GM12878 (cell line): ENCODE data around the gene CDH4. TPM values are rescaled to one million over a fixed set of nuclear protein-coding genes. Genes with fewer than 3 reads are reported as not detected.

Source experiments
- ATAC-seq: fragments of 200-7000 bp; cut with Tn5 transposase; 3 replicates; pipeline ENCODE4 v1.9.1; 2020; ENCODE audit warnings: mild to moderate bottlenecking, moderate library complexity
- BruUV-seq: library from RNA; stranded (reverse); fragments of 400-500 nt; replicated peaks from 2 replicates; lab custom pipeline; 2021; lab: Mats Ljungman, UMichigan
- CTCF ChIA-PET: fragments of 300-600 bp; sonication (Branson Sonifier 250); formaldehyde crosslinking; extraction: SDS; loops from one replicate; lab custom pipeline; 2021; ENCODE audit warnings: inconsistent platforms; lab: Yijun Ruan, JAX
- POLR2A ChIA-PET: fragments of 350-600 bp; formaldehyde crosslinking; extraction: SDS; loops from one replicate; lab custom pipeline; 2021; ENCODE audit warnings: inconsistent platforms; lab: Charles Lee
- RAD21 ChIA-PET: fragments of 300-600 bp; sonication (Branson Sonifier 250); formaldehyde crosslinking; loops from one replicate; lab custom pipeline; 2023; ENCODE audit warnings: antibody characterized with exemption; ENCODE audit not compliant: unreplicated experiment; lab: Charles Lee
- SMC1A ChIA-PET: fragments of 300-600 bp; sonication (Branson Sonifier 250); formaldehyde crosslinking; loops from one replicate; lab custom pipeline; 2023; ENCODE audit not compliant: unreplicated experiment, uncharacterized antibody; lab: Charles Lee
- DNase-seq: peaks from one replicate; pipeline ENCODE4 v3.0.0-alpha.2; 2011; ENCODE audit warnings: low read depth, low spot score
- FAIRE-seq: peaks from 3 replicates; lab custom pipeline; 2011; peaks lifted over from hg19 to GRCh38; lab: Jason Lieb, UNC
- H2AFZ ChIP-seq: 2 replicates; pipeline ENCODE4 v1.6.0; 2011; ENCODE audit warnings: low read depth, low read length, control low read depth; ENCODE audit not compliant: control insufficient read depth
- H3K27ac ChIP-seq: 2 replicates; pipeline ENCODE4 v1.5.1; 2011; ENCODE audit warnings: control low read depth; ENCODE audit not compliant: control insufficient read depth, insufficient read depth
- H3K27me3 ChIP-seq, 2 experiments: replicated peaks in 1 of 2; 2 replicates each; pipeline versions ENCODE4 v1.6.0 to v1.6.1; 2011; ENCODE audit warnings: low read length in 1 of 2; ENCODE audit not compliant: control insufficient read depth in 2 of 2, insufficient read depth in 2 of 2
- H3K36me3 ChIP-seq, 2 experiments: 2 replicates each; pipeline ENCODE4 v1.5.1; 2011; ENCODE audit warnings: low read length in 1 of 2; ENCODE audit not compliant: control insufficient read depth in 2 of 2, insufficient read depth in 2 of 2
- H3K4me1 ChIP-seq: 2 replicates; pipeline ENCODE4 v1.6.1; 2011; ENCODE audit warnings: mild to moderate bottlenecking, low read length, moderate library complexity, mixed read lengths; ENCODE audit not compliant: control insufficient read depth, insufficient read depth
- H3K4me2 ChIP-seq: 2 replicates; pipeline ENCODE4 v1.6.0; 2011; ENCODE audit warnings: control low read depth; ENCODE audit not compliant: control insufficient read depth, insufficient read depth
- H3K4me3 ChIP-seq: fragments of 200-600 bp; sonication (generic); 2 replicates; pipeline ENCODE4 v1.5.1; 2016
- H3K79me2 ChIP-seq: 2 replicates; pipeline ENCODE4 v1.6.0; 2011; ENCODE audit warnings: low read length; ENCODE audit not compliant: control insufficient read depth, insufficient read depth
- H3K9ac ChIP-seq: 2 replicates; pipeline ENCODE4 v1.8.0; 2011; ENCODE audit warnings: low read length, control low read depth, mixed read lengths; ENCODE audit not compliant: control insufficient read depth, insufficient read depth
- H3K9me3 ChIP-seq: replicated peaks from 3 replicates; pipeline ENCODE4 v1.5.1; 2011; ENCODE audit warnings: mild to moderate bottlenecking, low read length; ENCODE audit not compliant: control insufficient read depth, insufficient read depth
- H4K20me1 ChIP-seq: 2 replicates; pipeline ENCODE4 v1.6.0; 2011; ENCODE audit not compliant: control insufficient read depth, insufficient read depth
- CBX5 ChIP-seq: sonication (generic); IDR thresholded peaks from 2 replicates; pipeline ENCODE4 v1.6.1; 2016; ENCODE audit warnings: low read depth, moderate library complexity, mild to moderate bottlenecking, inconsistent platforms
- E2F8 ChIP-seq: fragments of 450-650 bp; IDR thresholded peaks from 2 replicates; pipeline ENCODE4 v1.6.1; 2018; ENCODE audit warnings: mild to moderate bottlenecking, low read depth, moderate library complexity; ENCODE audit not compliant: partially characterized antibody
- KAT2A ChIP-seq: conservative IDR thresholded peaks from 2 replicates; pipeline ENCODE4 v1.6.1; 2011; ENCODE audit warnings: low read depth, low read length; ENCODE audit not compliant: control insufficient read depth
- LARP7 ChIP-seq: fragments of 450-650 bp; IDR thresholded peaks from 2 replicates; pipeline ENCODE4 v1.6.1; 2017; ENCODE audit warnings: mild to moderate bottlenecking
- POU2F2 ChIP-seq: IDR thresholded peaks from 3 replicates; pipeline ENCODE4 v1.6.1; 2011; ENCODE audit warnings: low read depth, mild to moderate bottlenecking, low read length, borderline replicate concordance
- RBBP5 ChIP-seq: fragments of 200-600 bp; sonication (generic); conservative IDR thresholded peaks from 2 replicates; pipeline ENCODE4 v1.6.1; 2016
- RELB ChIP-seq: fragments of 450-650 bp; IDR thresholded peaks from 2 replicates; pipeline ENCODE4 v1.6.1; 2017; ENCODE audit warnings: low read depth, mild to moderate bottlenecking, moderate library complexity
- SIX5 ChIP-seq: IDR thresholded peaks from 2 replicates; pipeline ENCODE4 v1.6.1; 2011; ENCODE audit warnings: mild to moderate bottlenecking, low read depth, low read length, moderate library complexity; ENCODE audit not compliant: severe bottlenecking
- SRF ChIP-seq, 2 experiments: IDR thresholded peaks; 2 replicates each; pipeline ENCODE4 v1.6.1; 2011; ENCODE audit warnings: low read depth in 2 of 2, low read length in 2 of 2, mild to moderate bottlenecking in 1 of 2, moderate library complexity in 1 of 2
- TCF3 ChIP-seq: IDR thresholded peaks from 2 replicates; pipeline ENCODE4 v1.6.1; 2012; ENCODE audit warnings: low read depth, mild to moderate bottlenecking, low read length, borderline replicate concordance; ENCODE audit not compliant: insufficient read depth
- ZBTB40 ChIP-seq: fragments of 450-650 bp; IDR thresholded peaks from 2 replicates; pipeline ENCODE4 v1.6.1; 2016; ENCODE audit warnings: mild to moderate bottlenecking, moderate library complexity, borderline replicate concordance
- ZNF24 ChIP-seq: fragments of 450-650 bp; IDR thresholded peaks from 2 replicates; pipeline ENCODE4 v1.6.1; 2017; ENCODE audit warnings: antibody characterized with exemption, mild to moderate bottlenecking
- WGBS: methylation state at CpG from one replicate; pipeline ENCODE4 v1.1.6; 2016; ENCODE audit warnings: low lambda C conversion rate; ENCODE audit not compliant: insufficient replicate concordance, insufficient coverage; ENCODE audit errors: missing lambda C conversion rate; 5-methylcytosine and 5-hydroxymethylcytosine counted together
- in situ Hi-C: fragments of 300-500 bp; cut with MboI; formaldehyde crosslinking; loops from 9 replicates; pipeline ENCODE4 v1.14.3; 2018; ENCODE audit warnings: mixed read lengths
- intact Hi-C: fragments of 100-400 bp; cut with micrococcal nuclease; formaldehyde crosslinking; loops from one replicate; pipeline ENCODE4 v1.14.2; 2022; ENCODE audit not compliant: unreplicated experiment
- polyA plus RNA-seq, 11 experiments: library from polyadenylated mRNA; depleted of rRNA in 4 of 11; unstranded in 6 of 11; stranded (reverse) in 5 of 11; fragments of >200 nt; fragmentation: Nextera tagmentation in 4 of 11; fragmentation: Illumina TruSeq in 1 of 11; extraction: Ambion mirVana in 4 of 11; extraction: Trizol in 1 of 11; gene quantifications; 1 replicate in 1 of 11; 2 replicates in 10 of 11; pipeline versions ENCODE4 v1.2.1 to v1.2.3, GENCODE V29; 2011 to 2016; ENCODE audit warnings: inconsistent platforms in 2 of 11, missing spikeins in 2 of 11, low read depth in 1 of 11
- total RNA-seq, 4 experiments: library from RNA; depleted of rRNA in 3 of 4; stranded (reverse); fragments of >200 nt in 3 of 4; fragmentation: Illumina TruSeq in 1 of 4; extraction: Trizol in 1 of 4; gene quantifications; 2 replicates each; pipeline versions ENCODE4 v1.2.1 to v1.2.3, GENCODE V29; 2013 to 2021

The CDH4 gene
- total and polyA plus RNA-seq, 10 of the 15 experiments (the other 5 are each of a cell fraction or from before 2014, with no cell fraction given): not detected

- ChIA-PET POLR2A (no interaction called here), RAD21 (no interaction called here), CTCF (no interaction called here), SMC1A (no interaction called here)
- ATAC-seq: no peak
- Histone ChIP-seq H2AFZ (no peak overlapping the region), H3K9ac (no peak overlapping the region), H4K20me1 (no peaks in the 10 kb centered on the region), H3K4me2 (no peak overlapping the region), H3K27me3 (no peaks in the 10 kb centered on the region), H3K4me1 (no peaks in the 10 kb centered on the region), H3K79me2 (no peaks in the 10 kb centered on the region), H3K4me3 (no peak overlapping the region), H3K9me3 (no peaks in the 10 kb centered on the region; the same call in 2 of the 3 replicates), H3K27ac (no peak overlapping the region), H3K36me3 (no peaks in the 10 kb centered on the region)
- 45% methylated on average over 15 of the region's 16 CpGs for WGBS
- BruUV-seq: no TSS peak
- in situ Hi-C loops (loop anchor here (25.0 kb wide), 1 partner anchor 607 kb away; no protein-coding TSS in a partner anchor), intact Hi-C loops (no loop called here)
- no peak for DNase-seq
- no peak for FAIRE-seq
- TF ChIP-seq SRF (IDR thresholded peaks at IDR 0.05; ENCODE audit: low read depth in 2 of 2, low read length in 2 of 2) (no peak), E2F8 (no peak), RBBP5 (no peak), ZNF24 (no peak), CBX5 (no peak), ZBTB40 (no peak), KAT2A (no peak), TCF3 (no peak), LARP7 (no peak), POU2F2 (no peak), SIX5 (no peak), RELB (no peak)
Measured at GRCh38 chr20:61480158-61480825, 228.2 kb downstream of the CDH4 start.
